GM15510 (cell line): ENCODE results near the gene MGAT5B.

Experiments used
- POLR2A ChIP-seq: IDR thresholded peaks from 3 replicates; pipeline ENCODE4 v1.6.1; 2011; ENCODE audit warnings: borderline replicate concordance; ENCODE audit not compliant: insufficient read length; ENCODE audit errors: extremely low read depth

MGAT5B gene

DNA sequence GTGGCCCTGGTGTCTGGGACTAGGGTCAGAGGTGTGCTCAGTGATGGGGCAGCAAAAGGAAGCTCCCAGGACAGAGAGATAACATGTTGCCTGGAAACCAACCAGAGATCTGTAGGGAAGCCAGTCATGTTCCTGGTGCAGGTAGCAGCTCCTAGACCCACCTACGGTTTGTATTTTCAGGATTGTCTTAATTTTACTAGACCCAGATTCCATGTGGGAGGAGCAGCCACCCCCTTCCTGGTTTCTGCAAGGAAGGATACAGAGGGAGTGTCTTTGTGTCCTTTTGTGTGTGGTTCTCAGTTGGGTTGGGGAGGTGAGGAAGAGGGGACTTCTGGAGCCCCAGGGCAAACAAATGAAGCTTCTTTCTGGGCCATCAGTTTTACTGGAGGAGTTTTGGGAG is 53.9 kb downstream of the MGAT5B start:
- no peak for TF ChIP-seq POLR2A

DNA sequence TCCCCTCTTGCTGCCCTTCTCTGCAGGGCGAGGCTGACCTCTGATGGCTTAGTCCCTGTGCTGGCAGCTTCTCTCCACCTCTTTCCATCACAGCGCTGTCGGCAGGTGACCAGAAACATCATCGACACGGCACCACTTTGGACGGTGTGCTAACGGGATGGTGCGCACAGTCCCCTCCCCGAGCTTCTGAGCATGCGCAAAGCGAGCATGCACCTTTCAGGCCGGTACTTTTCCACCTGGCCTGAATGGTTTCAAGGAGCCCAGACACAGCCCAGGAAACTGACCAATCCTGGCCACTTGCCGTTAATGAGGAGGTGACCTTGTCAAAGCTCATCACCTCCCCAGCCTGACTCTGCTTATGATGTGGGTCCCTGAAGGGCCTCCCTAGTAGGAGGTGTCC is 54.8 kb downstream of the MGAT5B start:
- no peak for TF ChIP-seq POLR2A

DNA sequence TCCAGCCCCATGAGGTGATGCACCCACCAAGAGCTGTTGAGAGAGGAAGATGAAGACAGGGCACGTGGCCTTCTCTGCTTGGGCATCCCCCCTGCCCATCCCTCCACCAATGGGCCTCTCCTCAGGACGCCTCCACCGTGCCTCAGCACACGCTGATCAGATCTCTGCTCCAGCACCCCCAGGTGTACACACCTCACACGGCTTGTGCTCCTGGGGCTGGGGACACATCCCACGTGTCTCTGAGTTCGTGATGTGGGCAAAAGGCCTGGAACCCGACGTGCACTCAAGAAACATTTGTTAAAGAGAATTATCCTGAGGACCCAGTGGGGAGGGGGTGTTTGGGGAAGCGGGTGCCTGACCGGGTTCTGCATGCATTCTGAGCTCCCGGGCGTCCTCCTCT is 55.3 kb downstream of the MGAT5B start:
- TF ChIP-seq POLR2A, result no peak

DNA sequence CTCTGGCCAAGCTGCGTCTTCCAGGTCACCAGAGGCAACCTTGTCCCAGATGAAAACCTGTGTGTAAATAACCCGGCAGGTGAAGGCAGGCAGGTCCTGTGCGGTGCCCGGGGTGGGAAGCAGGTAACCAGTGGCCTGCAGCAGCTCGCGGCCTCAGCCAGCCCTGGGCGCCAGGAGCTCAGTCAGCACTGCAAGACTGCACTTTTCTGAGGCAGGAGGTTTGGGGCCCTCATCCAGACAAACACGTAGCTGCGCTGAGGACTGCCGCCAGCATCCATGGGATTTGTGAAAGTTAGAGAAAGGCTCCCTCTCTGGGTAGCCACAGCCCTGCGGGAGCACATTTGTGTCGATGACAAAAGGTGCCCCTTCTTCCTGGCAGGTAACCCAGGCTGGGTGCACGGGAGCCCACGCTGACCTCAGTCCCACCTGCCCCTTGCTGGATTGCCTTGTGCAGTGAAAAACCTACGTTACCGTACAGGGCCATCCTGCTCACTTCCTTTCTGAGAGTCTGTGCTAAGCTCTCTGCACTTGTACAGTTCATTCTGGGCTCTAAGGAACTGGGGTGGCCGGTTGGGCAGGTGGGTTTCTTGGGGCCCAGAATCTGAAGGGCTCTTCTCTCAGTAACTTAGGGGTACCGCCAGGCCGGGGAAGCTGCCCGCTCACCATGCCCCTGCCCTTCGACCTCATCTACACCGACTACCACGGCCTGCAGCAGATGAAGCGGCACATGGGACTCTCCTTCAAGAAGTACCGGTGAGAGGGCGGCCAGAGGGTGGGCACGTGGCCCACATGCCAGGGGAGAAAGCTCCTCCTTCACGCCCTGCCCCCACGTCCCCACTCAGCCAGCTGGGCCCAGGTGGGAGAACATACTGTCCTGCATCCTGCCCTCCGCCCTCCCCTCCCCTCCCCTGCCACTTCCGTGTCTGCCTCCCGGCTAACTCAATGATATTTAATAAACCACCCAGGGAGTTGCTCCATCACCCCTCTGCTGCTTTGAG is 56.4 kb downstream of the MGAT5B start:
- TF ChIP-seq POLR2A, result no peak

DNA sequence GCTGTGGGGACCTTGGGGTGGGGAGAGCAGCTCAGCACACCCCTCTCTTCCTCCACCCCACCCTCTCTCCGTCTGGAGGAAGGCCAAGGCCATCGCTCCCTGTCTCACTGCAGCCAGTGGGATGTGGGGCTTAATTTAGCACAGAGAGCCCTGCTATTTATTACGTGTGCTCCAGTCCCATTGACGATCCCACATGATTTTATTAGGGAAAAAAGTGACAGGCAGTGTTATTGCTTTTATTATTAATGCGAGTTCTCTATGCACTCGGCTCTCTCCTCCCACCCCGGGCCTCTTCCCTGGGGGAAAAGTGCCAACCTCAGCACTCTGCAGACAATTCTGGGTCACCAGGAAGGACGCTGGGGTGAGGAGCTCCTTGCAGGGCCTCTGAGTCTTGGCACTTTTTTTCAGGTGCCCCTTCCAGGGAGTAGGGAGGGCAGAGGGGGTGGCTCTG is 57.3 kb downstream of the MGAT5B start:
- no peak for TF ChIP-seq POLR2A

DNA sequence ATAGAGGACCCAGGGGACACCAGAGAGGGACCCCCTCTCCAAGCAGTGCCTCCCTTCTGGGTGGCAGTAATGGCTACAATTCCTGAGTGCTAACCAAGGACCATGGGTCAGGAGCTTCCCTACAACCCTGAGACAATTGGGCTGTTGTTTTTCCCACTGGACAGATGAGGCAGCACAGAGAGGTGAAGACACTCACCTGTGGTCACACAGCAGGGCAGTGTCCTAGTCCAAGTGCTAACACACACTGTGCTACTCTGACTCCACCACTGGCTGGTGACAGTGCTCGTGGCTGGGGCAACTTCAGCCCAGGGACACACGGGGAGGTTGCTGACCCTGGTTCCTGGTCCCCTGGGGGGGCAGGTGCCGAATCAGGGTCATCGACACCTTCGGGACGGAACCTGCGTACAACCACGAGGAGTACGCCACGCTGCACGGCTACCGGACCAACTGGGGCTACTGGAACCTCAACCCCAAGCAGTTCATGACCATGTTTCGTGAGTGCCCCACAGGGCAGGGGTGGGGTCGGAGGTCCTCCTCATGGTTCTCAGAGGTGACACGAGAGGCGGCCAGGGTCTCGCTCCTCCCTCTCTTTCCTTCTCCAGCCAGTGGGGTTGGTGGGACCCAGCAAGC is 58.1 kb downstream of the MGAT5B start:
- no peak for TF ChIP-seq POLR2A

DNA sequence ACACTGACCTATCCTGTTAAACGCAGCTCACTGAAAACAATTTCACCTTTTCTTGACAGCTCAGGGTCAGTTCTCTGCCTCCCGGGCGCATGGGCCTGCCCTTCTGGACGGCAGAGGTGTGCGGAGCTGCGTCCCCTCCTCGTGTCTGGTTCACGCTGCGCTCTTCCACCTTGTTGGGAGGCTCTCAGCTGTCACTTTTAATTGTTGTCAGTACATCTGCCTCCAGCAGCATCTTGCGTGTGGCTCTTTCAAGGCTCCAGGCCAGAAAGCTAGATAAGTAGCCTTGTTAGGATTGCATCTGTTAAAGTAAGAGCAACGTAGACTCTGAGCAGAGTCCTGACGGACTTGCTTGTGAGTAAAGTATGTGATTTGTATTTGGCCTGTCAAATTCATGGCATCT is 59.4 kb downstream of the MGAT5B start:
- TF ChIP-seq POLR2A, result no peak

DNA sequence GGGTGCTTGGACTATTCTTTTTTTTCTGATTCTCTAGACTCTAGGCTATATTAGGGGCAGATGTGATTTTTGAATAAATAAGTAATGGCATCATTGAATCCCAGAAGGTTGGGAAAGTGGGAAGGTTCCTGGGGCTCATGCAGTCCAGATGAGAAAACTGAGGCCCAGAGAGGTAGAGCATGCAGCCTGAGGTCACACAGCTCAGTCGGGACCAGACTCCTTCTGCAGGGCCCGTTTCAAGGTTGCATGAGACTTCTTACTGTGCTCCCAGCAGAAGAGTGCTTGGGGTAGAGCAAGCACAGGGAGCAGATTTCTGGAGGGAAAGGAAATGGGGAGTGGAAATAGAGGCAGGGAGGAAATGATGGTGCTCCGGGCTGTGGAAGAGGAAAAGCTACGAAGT is 59.8 kb downstream of the MGAT5B start:
- TF ChIP-seq POLR2A, result no peak

DNA sequence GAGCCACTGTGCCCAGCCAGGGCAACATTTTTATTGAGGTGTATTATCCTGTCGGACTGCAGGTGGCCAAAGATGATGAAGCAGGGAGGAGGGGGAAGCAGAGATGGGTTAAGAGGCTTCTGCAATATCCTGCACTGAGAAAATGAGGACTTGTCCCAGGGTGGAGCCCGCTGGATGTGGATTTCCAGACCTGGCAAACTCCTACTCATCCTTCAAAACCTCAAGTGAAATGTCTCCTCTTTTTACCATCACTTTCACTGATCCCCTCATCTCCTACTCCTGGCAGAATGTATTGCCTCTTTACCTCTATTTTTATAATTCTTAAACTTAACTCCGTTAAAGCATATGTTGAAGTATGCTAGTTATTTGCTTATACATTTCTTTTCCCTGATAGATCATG is 60.9 kb downstream of the MGAT5B start:
- no peak for TF ChIP-seq POLR2A

DNA sequence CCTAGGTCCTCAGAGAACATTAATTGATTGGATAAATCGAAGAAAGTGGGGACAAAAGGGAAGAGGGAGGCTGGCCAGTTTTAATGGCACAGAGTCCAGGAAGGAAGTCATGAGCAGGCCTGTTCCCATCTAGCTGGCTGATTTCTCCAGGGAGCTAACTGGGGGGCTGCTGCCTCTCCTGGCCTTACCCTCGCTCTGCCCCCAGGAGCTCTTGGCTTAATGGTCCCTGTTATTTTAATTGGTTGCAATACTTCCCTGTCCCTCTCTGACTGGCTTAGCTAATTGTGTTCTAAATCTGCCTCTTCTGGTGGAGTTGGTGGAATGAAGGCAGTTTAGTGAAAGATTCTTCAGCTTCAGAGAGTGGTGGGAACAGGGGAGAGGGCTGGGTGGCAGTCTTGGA is 61.4 kb downstream of the MGAT5B start:
- TF ChIP-seq POLR2A, result no peak

DNA sequence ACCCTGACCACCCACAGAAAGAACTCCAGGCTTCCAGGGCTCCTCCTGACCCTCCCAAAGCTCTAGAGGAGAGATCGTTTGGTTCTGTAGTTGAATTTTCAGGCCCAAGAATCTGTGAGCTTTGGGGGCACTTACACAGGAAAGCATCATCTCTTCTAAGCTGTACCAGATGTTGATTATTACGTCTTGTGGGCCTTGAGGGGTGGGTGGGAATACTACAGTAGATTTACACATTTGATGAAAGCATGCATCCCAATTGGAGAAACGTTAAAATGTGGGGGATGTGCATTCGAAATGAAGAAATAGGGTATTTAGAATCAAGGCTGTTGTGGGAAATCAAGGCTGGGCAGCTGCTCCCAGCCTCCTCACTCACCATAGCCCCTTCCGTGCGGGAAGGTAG is 61.9 kb downstream of the MGAT5B start:
- no peak for TF ChIP-seq POLR2A

DNA sequence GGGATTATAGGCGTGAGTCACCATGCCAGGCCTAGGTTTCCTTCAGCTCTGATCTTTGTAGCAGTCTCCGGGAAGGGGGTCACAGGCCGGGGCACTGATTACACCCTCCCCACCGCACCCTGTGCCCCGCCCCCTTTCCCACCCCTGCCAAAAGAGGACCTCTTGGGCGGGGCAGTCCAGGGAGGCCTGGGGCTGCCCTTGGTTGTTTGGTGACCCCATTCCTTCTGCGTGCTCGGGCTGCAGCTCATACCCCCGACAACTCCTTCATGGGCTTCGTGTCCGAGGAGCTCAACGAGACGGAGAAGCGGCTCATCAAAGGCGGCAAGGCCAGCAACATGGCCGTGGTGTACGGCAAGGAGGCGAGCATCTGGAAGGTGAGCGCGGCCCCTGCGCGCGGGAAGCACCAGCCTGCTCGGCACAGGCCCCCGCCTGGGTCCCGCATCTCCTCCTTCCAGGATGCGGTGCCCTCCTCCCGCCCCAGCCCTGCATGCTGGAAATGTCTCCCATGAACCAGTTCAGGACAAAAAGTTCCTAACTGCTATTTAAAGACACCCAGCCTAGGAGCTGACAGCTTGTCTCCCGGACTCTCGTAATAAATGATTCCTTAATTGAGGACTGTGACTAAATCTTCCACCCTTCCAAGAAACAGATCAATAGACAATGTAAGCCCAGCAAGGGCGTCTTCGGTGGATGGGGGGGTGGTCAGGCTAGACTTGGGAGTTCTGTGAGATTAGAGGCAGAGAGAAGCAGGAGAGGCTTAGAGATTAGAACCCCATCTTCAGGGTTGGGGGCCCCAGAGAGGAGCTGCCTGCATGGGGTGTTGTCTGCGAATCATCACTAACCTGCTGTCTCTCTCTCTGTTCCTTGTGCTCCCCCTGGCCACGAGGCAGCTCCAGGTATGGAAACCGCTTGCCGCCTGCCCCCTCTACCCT is 64.5 kb downstream of the MGAT5B start:
- no peak for TF ChIP-seq POLR2A

DNA sequence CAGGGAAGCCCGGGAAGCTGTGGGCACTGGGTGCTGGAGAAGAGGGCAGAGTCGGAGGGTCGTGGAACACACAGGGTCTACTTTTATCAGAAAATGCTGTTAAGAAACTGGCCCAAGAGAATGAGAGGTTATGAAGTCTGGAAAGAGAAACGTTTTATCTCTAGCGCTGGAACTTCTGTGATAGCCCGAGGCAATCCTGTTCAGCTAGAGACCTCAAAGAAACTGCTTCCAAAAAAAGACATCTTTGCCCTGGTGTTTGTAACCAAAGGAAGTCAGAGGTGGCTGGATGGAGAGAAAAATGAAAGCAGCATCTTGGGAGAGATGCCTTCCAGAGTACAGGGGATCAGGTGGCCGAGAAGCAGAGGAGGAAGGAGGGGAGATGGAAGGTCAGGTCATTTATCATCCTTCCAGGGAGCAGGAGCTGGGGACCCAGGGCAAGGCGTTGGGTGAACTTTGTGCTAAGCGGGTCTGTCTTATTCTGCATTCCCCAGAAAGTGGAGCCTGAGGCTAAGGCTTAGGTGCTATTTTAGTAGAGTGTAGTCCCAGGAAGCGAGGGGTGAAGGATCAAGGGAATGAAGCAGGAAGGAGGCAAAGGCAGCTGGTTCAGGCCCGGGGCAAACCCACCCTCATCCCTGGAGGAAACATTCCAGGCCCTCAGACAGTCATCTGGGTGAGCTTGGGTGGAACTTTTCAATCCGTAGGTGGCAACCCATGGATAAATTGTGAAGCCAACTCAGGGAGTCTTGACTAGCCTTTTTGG is 66.5 kb downstream of the MGAT5B start:
- TF ChIP-seq POLR2A, result no peak

DNA sequence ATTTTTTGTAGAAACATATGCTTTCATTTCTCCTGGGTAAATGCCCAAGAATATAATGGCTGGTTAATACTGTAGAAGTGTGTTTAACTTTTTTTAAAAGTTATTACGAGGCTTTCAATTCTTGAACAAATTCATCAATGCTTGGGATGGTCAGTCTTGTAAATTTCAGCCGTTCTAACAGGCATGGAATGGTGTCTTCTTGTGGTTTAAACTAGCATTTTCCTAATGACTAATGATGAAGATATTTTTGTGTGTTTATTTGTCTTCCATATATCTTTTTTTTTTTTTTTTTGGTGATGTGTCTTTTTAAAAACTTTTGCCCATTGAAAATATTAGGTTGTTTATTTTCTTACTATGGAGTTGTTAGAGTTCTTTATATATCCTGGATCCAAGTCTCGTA is 67.1 kb downstream of the MGAT5B start:
- no peak for TF ChIP-seq POLR2A
